HepG2 (cell line): ENCODE results near the gene RBBP9. TPM values are rescaled to one million over a fixed set of nuclear protein-coding genes. Genes with fewer than 3 reads are reported as not detected.

ENCODE experiments used
- AGO2 ChIP-seq: fragments of 200-400 bp; formaldehyde crosslinking; optimal IDR thresholded peaks from 2 replicates; pipeline ENCODE3; 2017; ENCODE audit warnings: mild to moderate bottlenecking, low read depth, low read length, moderate library complexity
- ATM ChIP-seq: fragments of 450-650 bp; IDR thresholded peaks from 2 replicates; pipeline ENCODE4 v1.7.1; 2017; ENCODE audit warnings: mild to moderate bottlenecking, borderline replicate concordance
- HCFC1 ChIP-seq: fragments of 150-350 bp; IDR thresholded peaks from 2 replicates; pipeline ENCODE4 v1.6.1; 2014; ENCODE audit warnings: low read depth, low read length
- PRDM15 ChIP-seq: sonication (generic); formaldehyde crosslinking; IDR thresholded peaks from 2 replicates; pipeline ENCODE4 v1.4.0; 2020; ENCODE audit warnings: missing genetic modification reagents
- RCOR2 ChIP-seq: IDR thresholded peaks from 2 replicates; pipeline ENCODE4 v1.6.1; 2016; ENCODE audit warnings: missing biosample characterization, missing genetic modification reagents
- TEAD3 ChIP-seq: optimal IDR thresholded peaks from 2 replicates; pipeline ENCODE3; 2016; ENCODE audit warnings: borderline replicate concordance
- ZNF34 ChIP-seq: sonication (generic); formaldehyde crosslinking; IDR thresholded peaks from 2 replicates; pipeline ENCODE4 v1.4.0; 2020; ENCODE audit warnings: mild to moderate bottlenecking, missing genetic modification reagents, borderline replicate concordance
- ZNF598 ChIP-seq: sonication (generic); formaldehyde crosslinking; IDR thresholded peaks from 2 replicates; pipeline ENCODE4 v1.5.1; 2020; ENCODE audit warnings: mild to moderate bottlenecking, missing genetic modification reagents, borderline replicate concordance
- ZNF83 ChIP-seq: sonication (generic); formaldehyde crosslinking; IDR thresholded peaks from 2 replicates; pipeline ENCODE4 v1.4.0; 2020; ENCODE audit warnings: missing genetic modification reagents, mild to moderate bottlenecking, borderline replicate concordance
- polyA plus RNA-seq, 8 experiments: library from polyadenylated mRNA; depleted of rRNA in 3 of 8; stranded (reverse) in 7 of 8; unstranded in 1 of 8; fragments of >200 nt; fragmentation: Illumina TruSeq in 4 of 8; extraction: Trizol in 4 of 8; gene quantifications; 2 replicates each; pipeline versions ENCODE4 v1.2.1 to v1.2.3, GENCODE V29; 2011 to 2016; ENCODE audit warnings: low read depth in 4 of 8, missing spikeins in 1 of 8, mixed read lengths in 1 of 8; ENCODE audit not compliant: insufficient read depth in 1 of 8
- total RNA-seq, 5 experiments: library from RNA; depleted of rRNA; stranded (reverse); fragments of >200 nt; fragmentation: Illumina TruSeq; extraction: Trizol; gene quantifications; 2 replicates each; pipeline ENCODE4 v1.2.3, GENCODE V29; 2016; ENCODE audit warnings: low read depth in 1 of 5
- TF ChIP-seq, protein P1 (sequence below): fragments of 450-650 bp; IDR thresholded peaks from 2 replicates; pipeline ENCODE4 v1.6.1; 2017
- TF ChIP-seq, protein P2 (sequence below): sonication (generic); formaldehyde crosslinking; IDR thresholded peaks from 2 replicates; pipeline ENCODE4 v1.5.0; 2020; ENCODE audit warnings: mild to moderate bottlenecking, missing genetic modification reagents, borderline replicate concordance

Gene RBBP9
- total and polyA plus RNA-seq, 2 of the 13 experiments (the other 11 are each of a cell fraction or from before 2014, with no cell fraction given) = 28.0 to 56.3 TPM

- peak; percentile 99 for TF ChIP-seq ZNF34 (CRISPR knock-in tag)
- TF ChIP-seq ZNF83 (CRISPR knock-in tag) = no peak; the same call in 1 of the 2 replicates
- peak; percentile 36; the same call in 1 of the 2 replicates for TF ChIP-seq RCOR2 (CRISPR knock-in tag)
- TF ChIP-seq, protein P1, sequence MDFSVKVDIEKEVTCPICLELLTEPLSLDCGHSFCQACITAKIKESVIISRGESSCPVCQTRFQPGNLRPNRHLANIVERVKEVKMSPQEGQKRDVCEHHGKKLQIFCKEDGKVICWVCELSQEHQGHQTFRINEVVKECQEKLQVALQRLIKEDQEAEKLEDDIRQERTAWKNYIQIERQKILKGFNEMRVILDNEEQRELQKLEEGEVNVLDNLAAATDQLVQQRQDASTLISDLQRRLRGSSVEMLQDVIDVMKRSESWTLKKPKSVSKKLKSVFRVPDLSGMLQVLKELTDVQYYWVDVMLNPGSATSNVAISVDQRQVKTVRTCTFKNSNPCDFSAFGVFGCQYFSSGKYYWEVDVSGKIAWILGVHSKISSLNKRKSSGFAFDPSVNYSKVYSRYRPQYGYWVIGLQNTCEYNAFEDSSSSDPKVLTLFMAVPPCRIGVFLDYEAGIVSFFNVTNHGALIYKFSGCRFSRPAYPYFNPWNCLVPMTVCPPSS = no peak
- peak; percentile 72 for TF ChIP-seq TEAD3 (CRISPR knock-in tag)
- peak; percentile 87 for TF ChIP-seq AGO2
- TF ChIP-seq, protein P2, sequence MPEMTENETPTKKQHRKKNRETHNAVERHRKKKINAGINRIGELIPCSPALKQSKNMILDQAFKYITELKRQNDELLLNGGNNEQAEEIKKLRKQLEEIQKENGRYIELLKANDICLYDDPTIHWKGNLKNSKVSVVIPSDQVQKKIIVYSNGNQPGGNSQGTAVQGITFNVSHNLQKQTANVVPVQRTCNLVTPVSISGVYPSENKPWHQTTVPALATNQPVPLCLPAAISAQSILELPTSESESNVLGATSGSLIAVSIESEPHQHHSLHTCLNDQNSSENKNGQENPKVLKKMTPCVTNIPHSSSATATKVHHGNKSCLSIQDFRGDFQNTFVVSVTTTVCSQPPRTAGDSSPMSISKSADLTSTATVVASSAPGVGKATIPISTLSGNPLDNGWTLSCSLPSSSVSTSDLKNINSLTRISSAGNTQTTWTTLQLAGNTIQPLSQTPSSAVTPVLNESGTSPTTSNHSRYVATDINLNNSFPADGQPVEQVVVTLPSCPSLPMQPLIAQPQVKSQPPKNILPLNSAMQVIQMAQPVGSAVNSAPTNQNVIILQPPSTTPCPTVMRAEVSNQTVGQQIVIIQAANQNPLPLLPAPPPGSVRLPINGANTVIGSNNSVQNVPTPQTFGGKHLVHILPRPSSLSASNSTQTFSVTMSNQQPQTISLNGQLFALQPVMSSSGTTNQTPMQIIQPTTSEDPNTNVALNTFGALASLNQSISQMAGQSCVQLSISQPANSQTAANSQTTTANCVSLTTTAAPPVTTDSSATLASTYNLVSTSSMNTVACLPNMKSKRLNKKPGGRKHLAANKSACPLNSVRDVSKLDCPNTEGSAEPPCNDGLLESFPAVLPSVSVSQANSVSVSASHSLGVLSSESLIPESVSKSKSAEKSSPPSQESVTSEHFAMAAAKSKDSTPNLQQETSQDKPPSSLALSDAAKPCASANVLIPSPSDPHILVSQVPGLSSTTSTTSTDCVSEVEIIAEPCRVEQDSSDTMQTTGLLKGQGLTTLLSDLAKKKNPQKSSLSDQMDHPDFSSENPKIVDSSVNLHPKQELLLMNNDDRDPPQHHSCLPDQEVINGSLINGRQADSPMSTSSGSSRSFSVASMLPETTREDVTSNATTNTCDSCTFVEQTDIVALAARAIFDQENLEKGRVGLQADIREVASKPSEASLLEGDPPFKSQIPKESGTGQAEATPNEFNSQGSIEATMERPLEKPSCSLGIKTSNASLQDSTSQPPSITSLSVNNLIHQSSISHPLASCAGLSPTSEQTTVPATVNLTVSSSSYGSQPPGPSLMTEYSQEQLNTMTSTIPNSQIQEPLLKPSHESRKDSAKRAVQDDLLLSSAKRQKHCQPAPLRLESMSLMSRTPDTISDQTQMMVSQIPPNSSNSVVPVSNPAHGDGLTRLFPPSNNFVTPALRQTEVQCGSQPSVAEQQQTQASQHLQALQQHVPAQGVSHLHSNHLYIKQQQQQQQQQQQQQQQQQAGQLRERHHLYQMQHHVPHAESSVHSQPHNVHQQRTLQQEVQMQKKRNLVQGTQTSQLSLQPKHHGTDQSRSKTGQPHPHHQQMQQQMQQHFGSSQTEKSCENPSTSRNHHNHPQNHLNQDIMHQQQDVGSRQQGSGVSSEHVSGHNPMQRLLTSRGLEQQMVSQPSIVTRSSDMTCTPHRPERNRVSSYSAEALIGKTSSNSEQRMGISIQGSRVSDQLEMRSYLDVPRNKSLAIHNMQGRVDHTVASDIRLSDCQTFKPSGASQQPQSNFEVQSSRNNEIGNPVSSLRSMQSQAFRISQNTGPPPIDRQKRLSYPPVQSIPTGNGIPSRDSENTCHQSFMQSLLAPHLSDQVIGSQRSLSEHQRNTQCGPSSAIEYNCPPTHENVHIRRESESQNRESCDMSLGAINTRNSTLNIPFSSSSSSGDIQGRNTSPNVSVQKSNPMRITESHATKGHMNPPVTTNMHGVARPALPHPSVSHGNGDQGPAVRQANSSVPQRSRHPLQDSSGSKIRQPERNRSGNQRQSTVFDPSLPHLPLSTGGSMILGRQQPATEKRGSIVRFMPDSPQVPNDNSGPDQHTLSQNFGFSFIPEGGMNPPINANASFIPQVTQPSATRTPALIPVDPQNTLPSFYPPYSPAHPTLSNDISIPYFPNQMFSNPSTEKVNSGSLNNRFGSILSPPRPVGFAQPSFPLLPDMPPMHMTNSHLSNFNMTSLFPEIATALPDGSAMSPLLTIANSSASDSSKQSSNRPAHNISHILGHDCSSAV = 0 out of 2 replicates have a peak, but pooled peaks have one; percentile 85
- TF ChIP-seq ATM = no peak
- TF ChIP-seq HCFC1 = peak; percentile 57; the same call in 1 of the 2 replicates
- peak; percentile 98 for TF ChIP-seq ZNF598
- TF ChIP-seq PRDM15 (CRISPR knock-in tag) = peak; percentile 68
Measured at GRCh38 chr20:18507218-18508191, 10.5 kb upstream of the RBBP9 start, which contains the start of gene SEC23B (continued).
